GM19193 (cell line): ENCODE measurements around the gene PDP2.

Experiments used
- POLR2A ChIP-seq: IDR thresholded peaks from 4 replicates; pipeline ENCODE4 v1.6.1; 2011; ENCODE audit not compliant: insufficient read depth, insufficient read length; ENCODE audit errors: extremely low read depth

PDP2 gene

DNA sequence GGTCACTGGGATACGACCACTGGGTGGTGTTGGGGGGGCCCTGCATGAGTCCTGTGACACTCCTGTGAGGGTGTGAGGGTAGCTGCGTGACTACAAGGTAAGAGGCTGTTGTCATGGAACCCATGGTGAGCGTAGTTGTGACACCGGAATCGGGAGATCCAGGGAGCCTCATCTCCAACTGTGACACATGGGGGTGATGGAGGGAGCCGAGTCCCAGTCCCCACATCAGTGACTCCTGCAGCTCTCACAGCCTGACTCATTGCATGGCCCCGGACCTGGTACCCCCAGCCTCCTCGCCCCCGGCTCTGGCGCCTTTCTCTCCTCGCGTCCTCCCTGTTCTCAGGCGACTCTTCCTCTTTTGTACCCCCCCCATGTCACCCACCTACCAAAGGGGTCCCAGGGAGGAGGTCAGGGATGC lies 24.1 kb downstream of the PDP2 start:
- no peak for TF ChIP-seq POLR2A

DNA sequence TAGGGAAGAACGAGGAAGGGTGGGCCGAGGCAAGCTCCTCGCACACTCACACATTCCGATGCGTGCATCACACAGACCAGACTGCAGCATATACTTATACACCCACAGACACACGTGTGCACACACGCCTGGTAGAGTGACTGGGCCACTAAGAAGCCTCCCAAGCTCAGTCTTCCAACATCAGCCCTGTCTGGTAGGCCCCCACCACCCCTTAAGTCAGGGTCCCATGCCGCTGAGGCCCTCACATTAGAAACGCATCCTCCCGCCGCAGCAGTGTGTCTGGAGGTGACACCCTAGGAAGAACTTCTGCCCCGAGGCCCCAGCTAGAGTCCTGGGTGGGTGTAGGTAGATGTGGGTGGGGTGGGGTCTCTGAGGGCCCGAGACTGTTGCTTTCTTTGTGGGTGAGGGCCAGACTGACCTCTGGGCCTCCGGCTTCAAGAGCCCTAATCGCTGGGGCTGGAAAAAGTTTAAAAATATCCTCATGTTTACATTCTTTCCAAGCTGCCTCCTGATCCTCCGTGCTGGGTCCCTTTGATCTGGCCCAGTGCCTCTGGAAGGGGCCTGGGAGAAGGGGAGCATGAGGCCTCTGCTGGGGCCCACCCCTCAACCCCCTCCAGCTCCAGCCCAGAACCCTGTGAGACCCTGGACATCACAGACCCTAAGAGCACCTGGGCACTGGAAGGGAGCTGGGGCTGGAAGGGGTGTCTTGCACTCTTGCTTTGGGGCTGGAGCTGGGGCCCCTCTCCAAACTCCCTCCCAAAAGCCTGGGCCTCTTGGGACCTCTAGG lies 24.7 kb downstream of the PDP2 start:
- no peak for TF ChIP-seq POLR2A

DNA sequence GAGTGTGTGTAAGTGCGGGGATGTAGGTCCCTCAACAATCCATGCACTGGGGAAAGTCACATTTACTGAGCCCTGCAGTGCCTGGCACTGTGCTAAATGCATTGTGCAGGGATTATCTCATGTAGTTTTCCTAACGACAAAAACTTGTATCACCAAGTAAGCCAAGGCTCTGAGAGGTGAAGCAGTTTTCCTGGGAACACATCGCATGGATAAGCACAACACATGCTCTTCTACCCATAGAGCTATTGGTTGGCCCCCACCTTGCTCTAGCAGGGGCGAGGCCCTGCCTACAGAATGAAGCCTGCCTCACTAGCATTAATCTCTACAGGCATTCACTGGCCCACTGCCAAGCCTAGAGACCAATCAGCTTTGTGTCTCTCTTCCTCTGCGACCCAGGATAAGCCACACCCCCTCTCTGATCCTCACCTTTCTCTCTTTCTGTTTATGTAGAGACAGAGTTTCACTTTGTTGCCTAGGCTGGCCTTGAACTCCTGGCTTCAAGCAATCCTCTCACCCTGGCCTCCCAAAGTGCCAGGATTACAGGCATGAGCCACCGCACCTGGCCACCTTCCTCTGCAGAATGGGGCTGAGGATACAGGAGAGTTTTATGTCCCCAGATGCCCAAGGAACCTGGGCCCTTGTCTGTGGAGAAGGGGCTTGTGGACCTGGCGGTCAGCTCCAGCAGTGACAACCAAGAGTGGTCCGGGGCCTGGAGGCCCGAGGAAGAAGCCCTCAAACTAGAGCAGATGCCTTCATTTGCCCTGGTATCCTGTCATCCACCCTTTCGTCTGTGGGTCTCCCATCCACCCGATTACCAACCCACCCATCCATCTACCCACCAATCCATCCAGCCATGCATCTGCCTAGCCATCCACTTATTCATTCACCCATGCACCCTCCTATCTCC lies 25.6 kb downstream of the PDP2 start:
- TF ChIP-seq POLR2A = no peak

DNA sequence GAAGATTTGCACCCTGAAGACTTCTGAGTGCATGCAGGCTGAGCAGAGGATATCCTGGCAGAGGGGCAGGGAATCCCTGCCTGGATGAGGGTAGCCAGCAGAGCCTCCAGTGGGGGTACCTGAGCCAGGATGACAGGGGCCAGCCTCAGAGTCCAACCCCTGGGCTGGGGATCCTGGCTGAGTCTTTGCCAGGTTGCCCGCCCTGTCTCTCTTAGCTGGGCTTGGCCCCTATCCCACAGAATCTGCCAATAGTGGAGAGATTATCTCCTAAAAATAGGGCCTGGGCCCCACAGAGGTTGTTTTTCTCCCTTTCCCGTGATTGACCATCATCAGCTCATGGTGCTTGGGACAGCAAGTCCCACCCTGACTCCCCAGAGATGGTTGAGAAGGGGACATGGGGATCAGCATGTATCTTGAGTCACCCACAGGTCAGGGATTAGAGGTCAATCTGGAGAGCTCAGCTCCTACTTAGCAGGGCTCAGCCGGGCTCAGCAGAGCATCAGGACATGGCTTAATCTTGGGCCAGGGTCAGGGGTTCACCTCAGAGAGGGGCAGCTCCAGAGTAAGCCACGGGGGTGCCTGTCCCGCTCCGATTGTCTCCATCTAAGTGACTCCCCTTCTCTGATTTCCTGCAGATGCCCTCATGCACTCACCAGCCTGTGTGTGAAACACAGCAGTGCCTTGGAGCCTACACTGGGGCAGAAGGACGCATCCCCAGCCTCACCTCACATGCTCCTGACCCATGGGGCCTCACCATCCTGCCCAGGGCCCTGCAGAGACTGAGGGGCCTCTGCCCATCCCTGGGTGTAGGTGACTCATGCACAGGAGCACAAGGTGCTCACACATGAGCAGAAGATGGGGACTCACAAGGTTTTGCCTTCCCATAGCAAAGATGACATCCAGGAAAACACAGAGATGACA lies 26.9 kb downstream of the PDP2 start:
- TF ChIP-seq POLR2A = no peak

DNA sequence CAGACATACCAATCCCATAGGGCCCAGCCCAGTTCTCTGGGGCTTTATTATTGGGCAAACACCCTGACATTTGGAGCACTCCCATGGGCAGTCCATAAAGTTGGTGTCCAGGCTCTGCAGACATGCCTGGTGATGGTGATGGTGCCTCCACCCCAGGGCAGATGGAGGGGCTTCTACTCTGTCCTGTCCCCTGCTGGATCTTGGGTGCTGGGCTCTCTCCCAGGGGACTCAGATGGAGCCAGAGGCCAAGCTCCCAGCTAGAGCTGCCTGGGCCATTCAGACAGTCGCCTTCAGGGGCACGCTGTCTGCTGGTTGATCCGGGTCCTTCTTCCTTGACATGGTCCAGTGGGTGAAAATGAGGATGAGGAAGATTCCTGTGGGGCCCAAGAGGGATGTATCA lies 27.8 kb downstream of the PDP2 start:
- TF ChIP-seq POLR2A = no peak

DNA sequence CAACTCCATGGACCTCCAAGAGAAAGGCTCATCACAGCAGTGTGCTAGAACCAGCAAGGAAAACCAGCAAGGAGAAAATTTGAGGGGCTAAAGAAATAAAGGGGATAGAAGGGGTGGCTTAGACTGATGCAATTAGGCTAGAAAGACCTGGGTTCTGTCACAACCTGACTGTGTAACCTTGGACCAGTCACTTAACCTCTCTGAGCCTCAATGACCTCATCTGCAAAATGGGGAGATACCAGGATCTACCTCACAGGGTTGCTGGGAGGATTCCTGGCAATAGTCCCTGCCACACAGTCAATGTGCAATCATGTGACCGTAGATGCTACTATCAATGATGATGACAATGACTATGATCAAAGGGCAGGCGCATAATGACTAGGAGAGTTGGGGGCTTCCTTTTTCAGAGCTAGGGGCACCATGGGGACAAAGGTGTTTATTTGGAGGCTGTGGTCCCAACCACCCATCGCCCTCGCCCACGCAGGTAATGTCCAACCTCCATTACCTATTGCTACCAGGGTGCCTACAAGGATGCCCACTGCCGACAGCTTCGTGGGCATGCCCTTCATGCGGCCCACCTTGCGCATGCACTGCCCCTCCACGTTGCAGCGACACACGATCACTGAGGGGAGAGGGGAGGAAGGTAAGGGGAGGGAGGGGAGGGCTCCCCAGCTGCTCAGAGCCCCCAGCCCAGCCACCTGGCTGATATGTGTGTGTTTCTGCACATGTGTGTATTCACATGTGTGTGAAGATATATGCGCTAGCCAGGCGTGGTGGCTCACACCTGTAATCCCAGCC lies 28.6 kb downstream of the PDP2 start:
- no peak for TF ChIP-seq POLR2A

DNA sequence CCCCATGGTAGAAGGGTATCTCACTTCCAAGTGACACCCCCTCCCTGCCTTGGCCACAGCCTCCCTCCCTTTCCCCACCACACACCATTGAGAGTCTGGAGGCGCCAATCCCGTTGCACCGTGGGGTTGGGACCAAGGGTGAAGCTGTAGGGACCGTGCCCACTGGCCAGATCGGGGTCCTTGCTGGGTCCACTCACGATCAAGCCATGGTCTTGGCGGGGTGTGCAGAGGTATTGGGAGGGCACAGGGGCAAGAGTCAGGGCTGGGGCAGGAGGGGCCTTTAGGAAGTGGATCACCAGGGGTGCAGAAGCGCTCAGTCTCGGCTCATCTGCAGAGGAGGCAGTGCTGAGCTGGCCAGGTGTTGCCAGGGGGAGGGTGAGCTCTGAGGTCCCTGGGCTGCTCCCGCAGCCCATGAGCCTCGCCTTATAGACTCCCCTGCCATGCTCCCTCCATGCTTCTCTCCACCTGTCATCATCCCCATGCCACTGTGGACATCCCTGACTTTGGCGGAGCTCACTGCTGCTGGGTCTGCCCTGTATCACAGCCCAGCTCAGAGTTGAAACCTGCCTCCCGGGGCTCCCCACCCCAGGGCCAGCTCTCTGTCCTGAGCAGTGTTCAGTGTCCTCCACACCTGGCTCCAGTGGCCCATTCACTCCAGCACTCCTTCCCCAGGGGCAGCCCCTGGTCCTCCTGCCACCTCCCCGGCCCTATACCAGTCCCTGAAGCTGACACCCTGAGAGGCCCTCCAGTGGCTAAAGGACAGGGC lies 30.0 kb downstream of the PDP2 start:
- TF ChIP-seq POLR2A = no peak

DNA sequence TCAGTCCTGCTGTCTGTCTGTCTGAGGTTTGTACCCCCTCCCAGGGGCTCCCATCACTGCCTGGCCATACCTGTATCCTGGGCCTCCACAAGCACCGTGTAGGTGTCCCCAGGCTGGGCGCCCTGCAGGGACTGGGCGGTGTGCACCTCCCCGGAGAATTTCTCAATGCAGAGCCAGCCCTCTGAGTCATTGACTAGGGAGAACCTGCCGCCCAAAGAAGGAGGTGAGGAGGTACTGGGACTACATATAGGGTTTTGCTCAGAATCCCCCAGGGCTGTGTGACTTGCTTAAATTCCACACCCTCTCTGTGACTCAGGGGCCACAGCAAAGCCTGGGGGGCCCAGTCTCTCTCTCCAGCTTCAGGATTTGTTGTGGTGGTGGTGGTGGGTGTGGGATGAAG lies 30.8 kb downstream of the PDP2 start:
- no peak for TF ChIP-seq POLR2A

DNA sequence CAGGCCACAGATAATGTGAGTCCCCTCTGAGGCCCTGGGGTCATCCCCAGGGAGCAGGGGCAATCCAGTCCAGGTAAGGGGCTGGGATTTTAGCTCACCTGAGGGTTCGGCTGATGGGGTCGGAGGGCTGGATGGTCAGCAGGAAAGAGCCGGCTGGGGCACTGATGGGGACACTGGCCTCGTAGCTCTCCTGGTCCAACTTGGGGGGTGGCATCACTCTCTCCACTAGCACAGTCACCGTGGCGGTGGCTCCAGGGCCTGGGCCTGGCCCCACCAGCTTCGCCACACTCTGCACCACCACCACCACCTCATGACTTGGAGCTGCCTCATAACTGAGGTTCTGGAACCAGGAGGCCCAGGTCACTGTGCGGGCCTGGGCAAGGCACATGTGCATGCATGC lies 31.5 kb downstream of the PDP2 start:
- TF ChIP-seq POLR2A = no peak

DNA sequence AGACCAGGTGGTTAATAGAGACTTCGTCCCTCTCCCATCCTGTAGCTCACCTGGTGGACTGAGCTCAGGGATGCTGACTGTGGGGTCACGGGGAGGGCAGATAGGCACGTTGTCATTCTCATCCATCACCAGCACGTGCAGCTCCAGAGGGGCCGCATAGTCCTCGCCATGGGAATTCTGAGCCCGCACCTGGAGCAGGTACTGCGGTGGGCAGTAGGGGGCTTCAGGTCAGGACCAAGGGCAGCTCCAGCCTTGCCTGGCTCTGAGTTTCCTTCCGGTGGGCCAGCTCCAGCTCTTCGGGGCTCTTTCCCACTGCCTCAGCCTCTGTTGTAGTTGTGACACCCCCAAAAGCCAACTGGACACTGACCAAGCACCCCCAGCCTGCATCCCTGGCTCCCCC lies 32.8 kb downstream of the PDP2 start:
- TF ChIP-seq POLR2A = no peak

DNA sequence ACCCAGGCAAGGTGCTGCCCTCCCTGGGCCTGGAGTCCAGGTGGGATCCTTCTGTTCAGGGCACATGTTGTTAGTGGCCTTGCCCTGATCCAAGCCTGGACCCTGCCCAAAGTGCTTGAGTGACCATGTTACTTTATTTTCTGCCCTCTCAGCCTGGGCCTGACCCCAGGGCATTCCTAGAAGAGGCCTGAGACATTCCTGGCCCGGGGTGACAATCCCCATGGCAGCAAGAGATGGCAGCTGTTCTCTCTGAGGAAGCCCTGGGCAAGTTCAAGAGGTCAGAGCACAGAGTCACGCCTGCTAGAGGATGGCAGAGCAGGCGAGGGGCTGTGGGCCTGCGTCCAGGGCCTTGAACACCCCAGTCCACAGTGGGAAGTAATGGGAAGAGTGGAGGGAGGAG lies 33.4 kb downstream of the PDP2 start:
- no peak for TF ChIP-seq POLR2A

DNA sequence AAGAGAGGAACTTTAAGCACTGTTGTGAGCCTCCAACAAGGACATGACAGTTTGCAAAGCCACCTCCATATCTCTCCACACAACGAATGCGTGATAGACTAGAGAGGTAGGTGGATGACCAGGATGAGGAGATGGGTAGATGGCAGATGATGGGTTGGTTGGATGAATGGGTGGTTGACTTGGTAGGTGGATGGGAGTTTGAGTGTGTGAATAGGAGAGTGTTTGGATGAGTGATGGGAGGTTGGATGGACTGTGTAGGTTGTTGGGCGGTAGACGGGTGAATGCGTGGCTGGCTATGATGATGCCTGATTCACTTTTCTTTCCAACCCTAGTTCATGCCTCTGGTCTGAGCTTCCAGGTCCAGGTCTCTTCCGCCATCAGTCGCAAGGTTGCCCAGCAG lies 34.2 kb downstream of the PDP2 start:
- TF ChIP-seq POLR2A = no peak

DNA sequence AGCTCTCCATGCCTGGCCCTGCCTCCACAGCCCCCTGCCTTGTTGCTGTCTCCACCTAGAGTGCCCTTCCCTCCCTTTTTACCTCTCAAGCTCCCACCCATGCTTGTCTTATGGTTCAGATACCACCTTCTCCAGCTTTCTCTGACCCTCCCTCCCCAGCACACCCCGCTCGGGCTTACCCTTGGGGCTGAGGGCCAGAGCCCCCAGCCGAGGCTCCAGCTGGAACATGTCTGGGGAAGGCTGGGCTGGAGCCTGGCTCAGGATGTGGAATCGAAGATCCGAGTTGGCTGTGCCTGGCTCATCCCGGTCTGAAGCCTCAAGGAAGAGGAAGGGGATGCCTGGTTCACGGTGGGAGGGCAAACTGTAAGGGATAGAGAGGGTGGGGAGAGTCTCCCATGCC lies 34.7 kb downstream of the PDP2 start:
- no peak for TF ChIP-seq POLR2A
